AG08396 (cell line): ENCODE results near the gene VSIG10.
"Not testable (repeated sequence)": the region's sequence is repeated elsewhere in the genome, so short reads cannot be mapped to it uniquely, and the experiment has no call there.

Experiments
- DNase-seq: peaks from one replicate; pipeline ENCODE4 v3.0.0; 2012; ENCODE audit warnings: low spot score, mixed read lengths

The VSIG10 gene

GRCh38 chr12:118033323-118033722, 70.5 kb downstream of the VSIG10 start:
- no peak for DNase-seq

GRCh38 chr12:118032188-118032587, 71.6 kb downstream of the VSIG10 start:
- no peak for DNase-seq

- DNase-seq, result no peak
Measured at GRCh38 chr12:118029166-118029565, 74.6 kb downstream of the VSIG10 start.

GRCh38 chr12:118025168-118025567, 78.6 kb downstream of the VSIG10 start:
- no peak for DNase-seq

GRCh38 chr12:118023301-118023860, 80.4 kb downstream of the VSIG10 start:
- DNase-seq, result no peak

- no peak for DNase-seq
Measured at GRCh38 chr12:118022728-118023109, 81.1 kb downstream of the VSIG10 start.

GRCh38 chr12:118022097-118022727, 81.6 kb downstream of the VSIG10 start:
- DNase-seq, result not testable (repeated sequence)

- DNase-seq, result no peak
Measured at GRCh38 chr12:118020036-118020435, 83.8 kb downstream of the VSIG10 start.

- no peak for DNase-seq
Measured at GRCh38 chr12:118017926-118018325, 85.9 kb downstream of the VSIG10 start.

- DNase-seq, result peak; percentile 99
Measured at GRCh38 chr12:118016424-118017264, 87.2 kb downstream of the VSIG10 start, which contains the start of gene RFC5. TSS of gene RFC5 (plus strand) at chr12:118016703. CDS start at chr12:118016828, 125 bp downstream.

- no peak for DNase-seq
Measured at GRCh38 chr12:118015944-118016343, 87.9 kb downstream of the VSIG10 start.

- DNase-seq, result no peak
Measured at GRCh38 chr12:118015306-118015705, 88.5 kb downstream of the VSIG10 start.
